ENCODE results near the gene NFIA. TPM values are rescaled to one million over a fixed set of nuclear protein-coding genes. Genes with fewer than 3 reads are reported as not detected.

Gene NFIA
- polyA plus RNA-seq, 3 donors: 1.4 to 5.3 (median 2.4) TPM

DNA sequence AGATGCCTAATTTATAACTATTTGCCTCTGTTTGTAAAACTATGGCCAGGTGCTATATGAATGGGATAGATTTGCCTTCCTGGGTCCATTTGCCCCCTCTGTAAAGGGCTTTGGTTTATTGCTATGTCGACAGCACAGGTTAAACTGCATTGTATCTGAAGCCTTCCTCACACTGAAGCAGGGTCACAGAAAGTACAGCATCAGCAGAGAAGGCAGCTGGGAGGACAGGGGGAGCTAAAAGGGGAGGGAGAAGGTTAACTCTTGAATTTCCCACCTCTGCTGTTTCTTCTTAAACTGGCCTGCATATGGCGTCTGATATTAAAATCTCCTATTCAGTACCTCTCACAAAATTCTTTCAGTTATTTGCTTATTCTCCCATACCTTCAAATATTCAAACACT is 345.1 kb downstream of the NFIA start:
- Mint-ChIP-seq H3K4me3 (no peak overlapping the region), H3K4me1 (peaks cover 2% of the 10 kb centered on the region), H3K27ac (no peak overlapping the region), H3K9me3 (no peaks in the 10 kb centered on the region), H3K27me3 (ENCODE audit: low read depth in 3 of 3) (peaks cover 0 to 3% (median 0%) of the 10 kb centered on the region in 3 donors), H3K36me3 (peaks cover 0 to 9% of the 10 kb centered on the region in 2 donors)
- no peaks in the 10 kb centered on the region for H3K36me3 ChIP-seq (replicated peaks in 1 of 2; ENCODE audit: control insufficient read depth in 1 of 2, insufficient read depth in 2 of 2, low read length in 2 of 2)
- intact Hi-C loops (cut with micrococcal nuclease): no loop called here
- TF ChIP-seq CTCF (IDR thresholded peaks at IDR 0.05): no peak
- no peaks in the 10 kb centered on the region for H3K4me1 ChIP-seq (ENCODE audit: control insufficient read depth in 1 of 2, insufficient read depth in 2 of 2, low read length in 2 of 2)
- no peak overlapping the region for H3K9ac ChIP-seq (ENCODE audit: insufficient read depth, low read length, poor library complexity, severe bottlenecking)
- no peaks in the 10 kb centered on the region for H4K20me1 ChIP-seq (ENCODE audit: insufficient read depth, low read length)
- no peak overlapping the region for H3K4me3 ChIP-seq (replicated peaks in 1 of 3; ENCODE audit: low read depth in 2 of 3, low read length in 3 of 3)
- no peak for DNase-seq
- no CpG with 5 or more reads among the region's 2 CpGs for WGBS (ENCODE audit: insufficient coverage)
- H3K27ac ChIP-seq (ENCODE audit: low read depth in 1 of 2, low read length in 2 of 2): no peak overlapping the region
- H3K4me2 ChIP-seq (replicated peaks; ENCODE audit: extremely low read depth, low read length, poor library complexity, severe bottlenecking): no peak overlapping the region
- H3K9me3 ChIP-seq (replicated peaks in 1 of 2; ENCODE audit: control insufficient read depth in 1 of 2, insufficient read depth in 1 of 2, low read length in 2 of 2): no peaks in the 10 kb centered on the region
- H3K27me3 ChIP-seq (ENCODE audit: control insufficient read depth in 2 of 2, insufficient read depth in 2 of 2, low read length in 2 of 2): no peaks in the 10 kb centered on the region
- H3K79me2 ChIP-seq (ENCODE audit: insufficient read depth, low read length): no peaks in the 10 kb centered on the region
- no peak overlapping the region for H2AFZ ChIP-seq (ENCODE audit: insufficient read depth, low read depth, low read length, poor library complexity, severe bottlenecking)

DNA sequence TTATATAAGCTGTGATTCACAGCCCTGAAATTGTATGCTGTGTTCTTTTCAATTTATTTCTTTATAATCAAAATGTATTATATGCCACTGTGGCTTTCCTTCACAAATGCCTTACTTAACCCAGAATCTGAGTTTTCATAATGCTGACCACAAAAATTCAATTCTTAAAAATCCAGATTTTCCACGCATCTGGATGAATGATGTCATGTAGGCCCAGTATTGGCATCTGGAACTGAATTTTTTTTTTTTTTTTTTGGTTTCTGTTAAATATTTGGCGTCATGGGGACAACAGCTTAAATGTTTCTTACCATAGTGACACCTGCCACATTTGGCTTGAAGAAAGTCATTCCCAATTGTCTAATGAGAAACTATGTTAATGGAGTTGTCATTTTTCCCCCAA is 345.8 kb downstream of the NFIA start:
- Mint-ChIP-seq H3K9me3 (no peaks in the 10 kb centered on the region), H3K36me3 (peaks cover 0 to 9% of the 10 kb centered on the region in 2 donors), H3K4me3 (no peak overlapping the region), H3K4me1 (peaks cover 2% of the 10 kb centered on the region), H3K27ac (no peak overlapping the region), H3K27me3 (ENCODE audit: low read depth in 3 of 3) (peaks cover 0 to 3% (median 0%) of the 10 kb centered on the region in 3 donors)
- Histone ChIP-seq H3K27me3 (ENCODE audit: control insufficient read depth in 2 of 2, insufficient read depth in 2 of 2, low read length in 2 of 2) (no peaks in the 10 kb centered on the region), H3K9me3 (replicated peaks in 1 of 2; ENCODE audit: control insufficient read depth in 1 of 2, insufficient read depth in 1 of 2, low read length in 2 of 2) (no peaks in the 10 kb centered on the region), H3K9ac (ENCODE audit: insufficient read depth, low read length, poor library complexity, severe bottlenecking) (no peak overlapping the region), H3K79me2 (ENCODE audit: insufficient read depth, low read length) (no peaks in the 10 kb centered on the region), H4K20me1 (ENCODE audit: insufficient read depth, low read length) (no peaks in the 10 kb centered on the region), H2AFZ (ENCODE audit: insufficient read depth, low read depth, low read length, poor library complexity, severe bottlenecking) (no peak overlapping the region), H3K4me1 (ENCODE audit: control insufficient read depth in 1 of 2, insufficient read depth in 2 of 2, low read length in 2 of 2) (no peaks in the 10 kb centered on the region), H3K27ac (ENCODE audit: low read depth in 1 of 2, low read length in 2 of 2) (no peak overlapping the region), H3K36me3 (replicated peaks in 1 of 2; ENCODE audit: control insufficient read depth in 1 of 2, insufficient read depth in 2 of 2, low read length in 2 of 2) (no peaks in the 10 kb centered on the region), H3K4me2 (replicated peaks; ENCODE audit: extremely low read depth, low read length, poor library complexity, severe bottlenecking) (no peak overlapping the region), H3K4me3 (replicated peaks in 1 of 3; ENCODE audit: low read depth in 2 of 3, low read length in 3 of 3) (no peak overlapping the region)
- DNase-seq: no peak
- TF ChIP-seq CTCF (IDR thresholded peaks at IDR 0.05): no peak
- no CpG with 5 or more reads among the region's 2 CpGs for WGBS (ENCODE audit: insufficient coverage)
- intact Hi-C loops (cut with micrococcal nuclease): no loop called here
